Measurements from ENCODE around the gene GSN. TPM values are rescaled to one million over a fixed set of nuclear protein-coding genes. Genes with fewer than 3 reads are reported as not detected.

The GSN gene
- total and polyA plus RNA-seq, 4 donors: 18.8 to 402 (median 51.6) TPM

GRCh38 chr9:121371495-121372061, 103.6 kb downstream of the GSN start:
- H3K9me3 ChIP-seq (ENCODE audit: control insufficient read depth in 4 of 4, low read length in 3 of 4): no peaks in the 10 kb centered on the region
- 72% methylated on average over 4 of the region's 4 CpGs for WGBS
- H3K27ac ChIP-seq (ENCODE audit: low read depth in 1 of 2, low read length in 2 of 2): peak overlapping the region; percentile 70 to 74
- H3K9ac ChIP-seq (ENCODE audit: low read depth in 1 of 2, low read length in 2 of 2): no peak overlapping the region
- DNase-seq (ENCODE audit: low spot score): no peak
- H3K27me3 ChIP-seq (ENCODE audit: control insufficient read depth in 4 of 4, insufficient read depth in 4 of 4, low read length in 3 of 4): no peaks in the 10 kb centered on the region
- H3K4me3 ChIP-seq (ENCODE audit: low read depth in 1 of 3, low read length in 3 of 3): no peak overlapping the region
- peaks cover 0 to 1% (median 0%) of the 10 kb centered on the region in 4 donors for H3K36me3 ChIP-seq (ENCODE audit: control insufficient read depth in 4 of 4, insufficient read depth in 3 of 4, low read depth in 1 of 4, low read length in 3 of 4)
- TF ChIP-seq, protein P1, sequence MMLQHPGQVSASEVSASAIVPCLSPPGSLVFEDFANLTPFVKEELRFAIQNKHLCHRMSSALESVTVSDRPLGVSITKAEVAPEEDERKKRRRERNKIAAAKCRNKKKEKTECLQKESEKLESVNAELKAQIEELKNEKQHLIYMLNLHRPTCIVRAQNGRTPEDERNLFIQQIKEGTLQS (IDR thresholded peaks at IDR 0.05): no peak
- peak in 1 of 2 donors; percentile 8 for TF ChIP-seq RXRA (IDR thresholded peaks at IDR 0.05)
- peaks cover 15 to 39% (median 33%) of the 10 kb centered on the region in 4 donors for H3K4me1 ChIP-seq (ENCODE audit: control insufficient read depth in 4 of 4, insufficient read depth in 4 of 4, low read length in 3 of 4)

DNA sequence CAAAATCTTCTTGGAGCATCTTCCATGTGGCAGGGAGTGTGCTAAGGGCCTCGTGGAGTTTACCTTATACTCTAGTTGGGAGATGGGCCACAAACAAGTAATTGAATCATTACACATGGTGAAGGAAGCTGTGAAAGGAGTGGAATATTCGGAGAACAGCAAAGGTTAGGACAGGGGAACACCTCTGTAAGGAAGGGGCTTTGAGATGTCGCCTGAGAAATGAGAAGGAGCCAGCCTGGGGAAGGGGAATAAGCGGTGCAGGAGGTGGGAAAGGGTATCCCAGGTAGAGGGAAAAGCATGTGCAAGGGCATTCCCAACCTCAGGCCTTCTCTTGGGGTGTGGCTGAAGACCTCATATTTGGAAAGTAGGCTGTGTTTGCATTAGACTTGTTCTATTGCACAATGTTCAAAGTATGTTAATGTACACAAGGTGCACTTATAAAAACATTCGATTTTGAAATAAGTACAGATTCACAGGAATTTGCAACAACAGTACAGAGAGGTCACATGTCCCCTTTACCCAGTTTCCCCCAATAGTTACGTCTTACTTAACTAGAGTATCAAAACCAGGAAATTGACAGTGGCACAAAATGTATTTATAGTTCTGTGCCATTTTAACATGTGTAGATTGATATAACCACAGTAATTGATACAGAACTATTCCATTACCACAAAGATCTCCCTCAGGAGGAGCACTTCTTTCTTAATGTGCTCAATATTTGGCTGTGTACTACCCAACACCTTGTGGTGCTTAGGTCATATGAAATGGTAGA, 104.5 kb downstream of the GSN start:
- Histone ChIP-seq H3K4me3 (ENCODE audit: low read depth in 1 of 3, low read length in 3 of 3) (no peak overlapping the region), H3K36me3 (ENCODE audit: control insufficient read depth in 4 of 4, insufficient read depth in 3 of 4, low read depth in 1 of 4, low read length in 3 of 4) (no peaks in the 10 kb centered on the region), H3K4me1 (ENCODE audit: control insufficient read depth in 4 of 4, insufficient read depth in 4 of 4, low read length in 3 of 4) (peaks cover 12 to 32% (median 26%) of the 10 kb centered on the region in 4 donors), H3K9ac (ENCODE audit: low read depth in 1 of 2, low read length in 2 of 2) (no peak overlapping the region), H3K27me3 (ENCODE audit: control insufficient read depth in 4 of 4, insufficient read depth in 4 of 4, low read length in 3 of 4) (no peaks in the 10 kb centered on the region), H3K9me3 (ENCODE audit: control insufficient read depth in 4 of 4, low read length in 3 of 4) (no peaks in the 10 kb centered on the region), H3K27ac (ENCODE audit: low read depth in 1 of 2, low read length in 2 of 2) (peak overlapping the region; percentile 70 to 74)
- TF ChIP-seq, protein P2, sequence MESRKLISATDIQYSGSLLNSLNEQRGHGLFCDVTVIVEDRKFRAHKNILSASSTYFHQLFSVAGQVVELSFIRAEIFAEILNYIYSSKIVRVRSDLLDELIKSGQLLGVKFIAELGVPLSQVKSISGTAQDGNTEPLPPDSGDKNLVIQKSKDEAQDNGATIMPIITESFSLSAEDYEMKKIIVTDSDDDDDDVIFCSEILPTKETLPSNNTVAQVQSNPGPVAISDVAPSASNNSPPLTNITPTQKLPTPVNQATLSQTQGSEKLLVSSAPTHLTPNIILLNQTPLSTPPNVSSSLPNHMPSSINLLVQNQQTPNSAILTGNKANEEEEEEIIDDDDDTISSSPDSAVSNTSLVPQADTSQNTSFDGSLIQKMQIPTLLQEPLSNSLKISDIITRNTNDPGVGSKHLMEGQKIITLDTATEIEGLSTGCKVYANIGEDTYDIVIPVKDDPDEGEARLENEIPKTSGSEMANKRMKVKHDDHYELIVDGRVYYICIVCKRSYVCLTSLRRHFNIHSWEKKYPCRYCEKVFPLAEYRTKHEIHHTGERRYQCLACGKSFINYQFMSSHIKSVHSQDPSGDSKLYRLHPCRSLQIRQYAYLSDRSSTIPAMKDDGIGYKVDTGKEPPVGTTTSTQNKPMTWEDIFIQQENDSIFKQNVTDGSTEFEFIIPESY (IDR thresholded peaks at IDR 0.05): peak; percentile 11
- TF ChIP-seq HNF4G (IDR thresholded peaks at IDR 0.05): no peak
- peak; percentile 69 for TF ChIP-seq FOXA1 (IDR thresholded peaks at IDR 0.05)
- TF ChIP-seq JUND (IDR thresholded peaks at IDR 0.05): peak in 1 of 2 donors; percentile 26
- TF ChIP-seq, protein P3, sequence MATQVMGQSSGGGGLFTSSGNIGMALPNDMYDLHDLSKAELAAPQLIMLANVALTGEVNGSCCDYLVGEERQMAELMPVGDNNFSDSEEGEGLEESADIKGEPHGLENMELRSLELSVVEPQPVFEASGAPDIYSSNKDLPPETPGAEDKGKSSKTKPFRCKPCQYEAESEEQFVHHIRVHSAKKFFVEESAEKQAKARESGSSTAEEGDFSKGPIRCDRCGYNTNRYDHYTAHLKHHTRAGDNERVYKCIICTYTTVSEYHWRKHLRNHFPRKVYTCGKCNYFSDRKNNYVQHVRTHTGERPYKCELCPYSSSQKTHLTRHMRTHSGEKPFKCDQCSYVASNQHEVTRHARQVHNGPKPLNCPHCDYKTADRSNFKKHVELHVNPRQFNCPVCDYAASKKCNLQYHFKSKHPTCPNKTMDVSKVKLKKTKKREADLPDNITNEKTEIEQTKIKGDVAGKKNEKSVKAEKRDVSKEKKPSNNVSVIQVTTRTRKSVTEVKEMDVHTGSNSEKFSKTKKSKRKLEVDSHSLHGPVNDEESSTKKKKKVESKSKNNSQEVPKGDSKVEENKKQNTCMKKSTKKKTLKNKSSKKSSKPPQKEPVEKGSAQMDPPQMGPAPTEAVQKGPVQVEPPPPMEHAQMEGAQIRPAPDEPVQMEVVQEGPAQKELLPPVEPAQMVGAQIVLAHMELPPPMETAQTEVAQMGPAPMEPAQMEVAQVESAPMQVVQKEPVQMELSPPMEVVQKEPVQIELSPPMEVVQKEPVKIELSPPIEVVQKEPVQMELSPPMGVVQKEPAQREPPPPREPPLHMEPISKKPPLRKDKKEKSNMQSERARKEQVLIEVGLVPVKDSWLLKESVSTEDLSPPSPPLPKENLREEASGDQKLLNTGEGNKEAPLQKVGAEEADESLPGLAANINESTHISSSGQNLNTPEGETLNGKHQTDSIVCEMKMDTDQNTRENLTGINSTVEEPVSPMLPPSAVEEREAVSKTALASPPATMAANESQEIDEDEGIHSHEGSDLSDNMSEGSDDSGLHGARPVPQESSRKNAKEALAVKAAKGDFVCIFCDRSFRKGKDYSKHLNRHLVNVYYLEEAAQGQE (IDR thresholded peaks at IDR 0.05): peak; percentile 3
- peak; percentile 45 to 69 for TF ChIP-seq RXRA (IDR thresholded peaks at IDR 0.05)
- TF ChIP-seq SP1 (IDR thresholded peaks at IDR 0.05): no peak
- no peak for TF ChIP-seq GABPA (IDR thresholded peaks at IDR 0.05 in 1 of 2, conservative IDR thresholded peaks at IDR 0.05 in 1 of 2)
- peak; percentile 34 to 61 for TF ChIP-seq HNF4A (conservative IDR thresholded peaks at IDR 0.05)
- TF ChIP-seq FOXA2 (IDR thresholded peaks at IDR 0.05): peak; percentile 78
- no peak for TF ChIP-seq CTCF (IDR thresholded peaks at IDR 0.05; ENCODE audit: low read depth, low read length, missing input control)
- TF ChIP-seq NR2F2 (IDR thresholded peaks at IDR 0.05): no peak
- TF ChIP-seq MAX (IDR thresholded peaks at IDR 0.05): peak; percentile 57
- TF ChIP-seq, protein P1 (IDR thresholded peaks at IDR 0.05): no peak
- TF ChIP-seq RAD21 (IDR thresholded peaks at IDR 0.05): no peak
- no peak for TF ChIP-seq EGR1 (IDR thresholded peaks at IDR 0.05; ENCODE audit: low read depth in 2 of 2)
- no peak for TF ChIP-seq TAF1 (conservative IDR thresholded peaks at IDR 0.05)
- peak; percentile 19 for TF ChIP-seq YY1 (IDR thresholded peaks at IDR 0.05)
- 63% methylated on average over 6 of the region's 6 CpGs for WGBS
- DNase-seq (ENCODE audit: low spot score): no peak
